GM18909 (cell line): ENCODE measurements around the gene IGF2BP3.
"Not testable (repeated sequence)": the region's sequence is repeated elsewhere in the genome, so short reads cannot be mapped to it uniquely, and the experiment has no call there.

Experiments
- ATAC-seq: cut with Tn5 transposase; IDR thresholded peaks from one replicate; pipeline ENCODE4 v1.9.1; 2021; ENCODE audit warnings: mild to moderate bottlenecking; ENCODE audit not compliant: unreplicated experiment, poor library complexity

Gene IGF2BP3

DNA sequence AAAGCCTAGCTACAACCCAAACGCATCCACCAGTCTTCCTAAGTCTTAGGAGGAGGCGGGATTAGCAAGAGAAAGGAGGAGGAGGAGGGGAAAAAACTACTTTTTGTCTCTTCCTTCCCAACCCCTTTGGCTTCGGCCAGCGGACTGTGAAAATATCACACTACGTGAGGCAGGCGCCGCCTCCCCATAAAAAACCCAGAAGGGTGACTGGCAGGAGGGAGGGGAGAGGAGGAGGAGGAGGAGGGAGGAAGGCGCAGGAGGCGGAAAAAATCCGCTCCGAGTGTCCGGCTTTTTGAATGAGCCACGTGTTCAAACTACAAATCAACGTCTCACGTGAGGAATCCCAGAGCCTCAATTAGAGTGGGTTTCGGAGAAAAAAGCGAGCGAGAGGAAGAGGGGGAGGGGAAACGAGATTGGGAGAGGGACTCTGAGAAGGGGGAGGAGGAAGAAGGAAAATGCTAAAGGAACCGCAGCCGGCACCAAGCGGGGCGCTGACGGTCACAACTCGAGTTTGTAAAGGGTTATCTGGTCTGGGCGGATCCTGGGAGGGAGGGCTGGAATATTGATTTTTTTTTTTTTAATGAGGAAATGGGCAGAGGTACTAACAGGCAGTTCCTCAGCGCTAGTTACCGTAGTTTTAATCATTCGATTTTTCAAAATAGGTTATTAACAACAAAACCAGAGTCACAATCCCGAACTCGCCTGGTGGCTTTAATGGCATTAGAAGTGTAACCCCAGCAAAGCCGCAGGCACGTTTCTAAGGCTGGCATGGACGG lies at the start of gene IGF2BP3:
TSS of gene IGF2BP3 (minus strand) at position 162 of the 776 bp plus-strand sequence. CDS start 381 bp downstream, outside the sequence.
- peak; percentile 17 for ATAC-seq

DNA sequence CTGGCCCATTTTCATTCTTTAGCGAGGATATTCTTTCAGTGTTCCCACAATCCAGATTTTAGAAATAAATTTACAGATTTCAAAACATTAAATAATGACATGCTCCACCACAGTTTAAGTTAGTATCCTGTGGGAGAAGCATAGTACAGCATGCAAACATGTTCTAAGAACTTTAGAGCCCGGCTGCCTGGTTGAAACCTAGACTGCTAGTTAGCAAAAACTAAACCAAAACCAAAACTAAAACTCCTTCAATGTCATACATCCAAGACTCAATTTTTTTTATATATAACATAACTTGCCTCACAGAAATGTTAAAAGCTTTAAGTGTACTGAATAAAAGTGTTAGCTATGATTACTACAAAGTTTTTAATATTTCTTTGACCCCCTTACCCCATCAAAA lies 44.5 kb upstream of the IGF2BP3 start:
- ATAC-seq = no peak

DNA sequence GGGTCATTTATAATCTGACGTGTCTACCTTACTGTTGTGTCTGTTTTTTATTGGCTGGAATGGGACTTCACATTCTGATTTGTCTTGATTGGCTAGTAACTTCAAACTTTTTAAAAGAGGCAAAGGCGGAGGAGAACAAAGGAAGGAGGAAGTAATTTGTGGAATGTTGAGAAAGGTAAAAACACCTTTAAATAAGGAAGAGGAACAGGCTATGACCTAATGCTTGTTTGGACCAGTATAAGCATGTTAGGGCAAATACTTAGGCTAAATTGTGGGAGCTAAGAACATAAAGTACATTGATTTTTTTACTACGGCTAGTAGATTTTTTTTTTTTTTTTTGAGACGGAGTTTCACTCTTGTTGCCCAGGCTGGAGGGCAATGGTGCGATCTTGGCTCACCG lies 43.5 kb upstream of the IGF2BP3 start:
- ATAC-seq = not testable (repeated sequence)

DNA sequence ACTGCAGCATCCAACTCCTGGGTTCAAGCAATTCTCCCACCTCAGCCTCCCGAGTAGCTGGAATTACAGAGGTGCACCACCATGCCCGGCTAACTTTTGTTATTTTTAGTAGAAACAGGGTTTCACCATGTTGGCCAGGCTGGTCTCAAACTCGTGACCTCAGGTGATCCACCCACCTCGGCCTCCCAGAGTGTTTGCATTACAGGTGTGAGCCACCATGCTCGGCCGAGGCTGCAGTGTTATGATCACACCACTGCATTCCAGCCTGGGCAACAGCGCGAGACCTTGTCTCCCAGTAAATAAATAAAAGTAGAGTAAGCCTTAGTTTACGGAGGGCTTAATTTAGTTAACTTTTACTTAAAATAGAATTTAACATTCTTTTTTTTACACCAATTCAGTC lies 23.7 kb upstream of the IGF2BP3 start:
- no peak for ATAC-seq

DNA sequence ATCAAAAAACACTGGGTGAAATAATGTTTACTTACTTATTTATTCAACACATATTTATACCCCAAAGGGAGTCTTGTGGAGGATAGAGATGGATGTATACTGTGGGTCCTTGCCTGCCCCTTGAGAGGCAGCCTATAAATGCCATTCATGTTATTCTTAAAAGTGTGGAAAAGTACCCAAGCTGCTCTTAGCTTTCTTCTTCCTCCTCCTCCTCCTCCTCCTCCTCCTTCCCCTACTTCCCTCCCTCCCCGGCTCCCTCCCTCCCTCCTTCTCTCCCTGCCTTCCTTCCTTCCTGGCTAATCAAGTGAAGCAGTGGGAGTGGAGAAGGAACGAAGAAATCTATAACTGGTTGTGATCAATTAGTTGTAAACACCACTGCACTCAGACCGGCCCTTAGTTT lies 21.2 kb upstream of the IGF2BP3 start:
- ATAC-seq = no peak

DNA sequence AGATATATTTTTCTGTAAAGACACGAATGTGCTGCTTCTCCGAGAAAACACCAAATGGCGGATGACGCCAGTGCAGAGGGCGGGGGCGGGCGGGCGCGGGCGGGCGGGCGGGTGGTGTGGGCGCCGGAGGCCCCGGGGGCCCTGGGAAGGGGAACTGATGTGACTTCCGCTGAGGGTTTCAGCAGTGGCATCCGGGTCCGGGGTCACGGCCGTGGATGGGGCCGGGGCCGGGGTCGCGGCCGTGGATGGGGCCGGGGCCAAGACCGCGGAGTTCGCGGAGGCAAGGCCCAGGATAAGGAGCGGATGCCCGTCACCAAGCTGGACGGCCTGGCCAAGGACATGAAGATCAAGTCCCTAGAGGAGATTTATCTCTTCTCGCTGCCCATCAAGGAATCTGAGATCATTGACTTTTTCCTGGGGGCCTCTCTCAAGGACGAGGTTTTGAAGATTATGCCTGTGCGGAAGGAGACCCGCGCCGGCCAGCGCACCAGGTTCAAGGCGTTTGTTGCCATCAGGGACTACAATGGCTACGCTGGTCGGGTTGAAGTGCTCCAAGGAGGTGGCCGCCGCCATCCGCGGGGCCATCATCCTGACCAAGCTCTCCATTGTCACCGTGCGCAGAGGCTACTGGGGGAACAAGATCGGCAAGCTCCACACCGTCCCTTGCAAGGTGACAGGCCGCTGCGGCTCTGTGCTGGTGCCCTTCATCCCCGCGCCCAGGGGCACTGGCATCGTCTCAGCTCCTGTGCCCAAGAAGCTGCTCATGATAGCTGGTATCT lies 20.3 kb upstream of the IGF2BP3 start:
- ATAC-seq = peak; percentile 75

DNA sequence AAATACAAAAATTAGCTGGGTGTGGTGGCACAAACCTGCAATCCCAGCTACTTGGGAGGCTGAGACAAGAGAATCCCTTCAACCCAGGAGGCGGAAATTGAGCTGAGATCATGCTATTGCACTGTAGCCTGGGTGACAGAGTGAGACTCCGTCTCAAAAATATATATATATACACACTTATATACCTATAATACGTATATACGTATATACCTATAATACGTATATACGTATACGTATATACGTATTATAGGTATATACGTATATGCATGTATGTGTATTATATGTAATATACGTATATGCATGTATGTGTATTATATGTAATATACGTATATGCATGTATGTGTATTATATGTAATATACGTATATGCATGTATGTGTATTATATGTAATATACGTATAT lies 18.4 kb upstream of the IGF2BP3 start:
- not testable (repeated sequence) for ATAC-seq

DNA sequence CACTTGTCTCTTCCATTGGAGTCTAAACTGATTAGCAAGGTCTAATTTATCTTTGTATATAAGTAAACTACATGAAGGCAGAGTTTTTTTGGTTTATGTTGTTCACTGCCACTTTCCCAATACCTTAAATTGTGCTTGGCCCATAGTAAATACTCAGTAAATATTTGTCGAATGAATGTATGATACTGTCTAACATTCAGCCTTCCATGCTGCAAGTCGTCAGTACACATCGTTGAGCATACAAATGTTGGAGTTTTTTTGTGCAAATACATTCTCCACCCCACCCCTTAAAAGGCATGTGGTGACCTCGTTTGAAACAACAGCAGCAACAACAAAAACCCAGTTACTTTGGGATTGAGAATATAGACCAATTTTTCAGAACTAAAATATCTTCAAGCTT lies 17.4 kb upstream of the IGF2BP3 start:
- no peak for ATAC-seq

DNA sequence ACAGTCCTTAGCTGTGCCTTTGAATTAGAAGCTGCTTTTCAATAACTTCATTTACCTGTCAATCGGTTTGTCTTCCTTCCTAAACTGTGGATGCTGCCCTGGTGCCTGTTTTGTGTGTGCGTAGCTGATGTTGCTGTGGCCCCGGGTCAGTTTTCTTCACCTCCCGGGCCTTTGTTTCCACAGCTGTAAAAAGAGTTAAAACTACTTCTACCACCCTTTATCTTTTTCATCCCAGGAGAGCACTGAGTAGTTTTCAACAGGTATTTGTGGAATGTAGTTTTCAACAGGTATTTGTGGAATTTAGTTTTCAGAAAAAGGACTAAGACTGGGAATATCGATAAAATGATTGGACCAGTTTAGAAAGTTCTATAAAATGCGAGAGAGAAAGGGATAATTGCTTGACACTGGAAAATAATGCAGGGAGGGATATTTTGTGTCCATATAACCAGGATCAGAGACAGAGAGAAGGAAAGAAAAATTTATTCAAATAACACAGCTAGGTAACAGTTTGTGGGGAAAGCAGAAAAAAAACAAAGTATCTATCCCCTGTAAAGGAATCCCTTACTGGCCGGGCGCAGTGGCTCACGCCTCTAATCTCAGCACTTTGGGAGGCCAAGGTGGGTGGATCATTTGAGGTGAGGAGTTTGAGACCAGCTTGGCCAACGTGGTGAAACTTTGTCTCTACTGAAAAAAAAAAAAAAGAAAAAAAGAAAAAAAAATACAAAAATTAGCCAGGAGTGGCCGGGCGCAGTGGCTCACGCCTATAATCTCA lies 15.9 kb upstream of the IGF2BP3 start:
- no peak for ATAC-seq

DNA sequence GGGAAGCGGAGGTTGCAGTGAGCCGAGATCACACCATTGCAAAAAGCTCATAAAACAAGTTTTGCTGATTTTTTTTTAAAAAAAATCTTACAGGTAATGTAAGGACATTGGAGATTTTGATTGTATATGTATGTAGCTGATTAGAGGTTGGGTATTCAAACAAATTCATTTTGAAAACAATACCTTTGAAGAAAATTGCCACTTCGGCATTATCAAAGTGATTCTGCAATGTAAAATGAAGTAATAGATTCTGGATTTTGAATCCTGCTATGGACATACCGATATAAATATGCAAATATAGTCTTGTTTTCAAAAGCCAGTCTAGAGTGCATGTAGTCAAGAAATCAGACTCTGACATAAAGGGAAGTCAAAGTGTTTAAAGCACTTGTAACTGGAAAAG lies 12.4 kb upstream of the IGF2BP3 start:
- ATAC-seq = no peak

DNA sequence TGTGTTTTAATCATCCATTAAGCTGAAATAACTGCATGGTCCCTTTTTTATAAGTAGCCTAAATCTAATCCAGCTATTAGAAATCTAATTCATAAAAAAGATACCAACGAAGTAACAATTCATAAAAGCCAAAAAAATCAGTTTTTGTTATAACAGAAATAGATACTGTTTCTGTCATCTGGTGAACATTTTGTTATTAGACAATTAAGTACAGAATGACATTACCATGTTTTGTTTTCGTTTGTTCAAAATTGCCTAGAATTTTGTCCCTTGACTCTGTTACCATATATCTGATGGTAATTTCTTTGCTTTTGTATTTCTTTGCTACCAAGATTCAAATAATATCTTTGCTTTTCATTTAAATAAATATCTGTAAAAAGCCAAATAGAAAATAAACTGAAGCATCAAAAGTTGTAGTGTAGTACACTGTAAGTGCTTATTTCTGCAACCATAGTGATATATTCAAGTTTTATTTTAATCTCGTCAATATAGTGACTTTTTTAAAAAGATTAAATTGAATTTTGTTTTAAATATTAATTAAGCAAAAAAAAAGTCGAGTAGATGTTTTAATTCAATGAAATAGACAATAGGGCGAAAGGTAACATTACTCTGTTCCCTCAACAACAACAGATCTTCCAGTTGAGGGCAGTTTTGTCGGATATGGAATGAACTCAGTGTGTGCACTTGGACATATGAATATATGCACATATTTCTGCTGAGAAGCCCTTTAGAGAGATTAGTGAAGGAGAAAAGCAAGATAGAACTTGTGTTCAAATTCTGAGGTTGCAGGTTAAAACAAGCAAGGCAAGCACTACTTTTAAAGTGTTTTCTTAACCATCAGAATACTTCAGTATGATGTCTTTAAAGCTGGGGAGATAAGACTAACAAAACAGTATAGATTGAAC lies 7.9 kb upstream of the IGF2BP3 start:
- no peak for ATAC-seq

DNA sequence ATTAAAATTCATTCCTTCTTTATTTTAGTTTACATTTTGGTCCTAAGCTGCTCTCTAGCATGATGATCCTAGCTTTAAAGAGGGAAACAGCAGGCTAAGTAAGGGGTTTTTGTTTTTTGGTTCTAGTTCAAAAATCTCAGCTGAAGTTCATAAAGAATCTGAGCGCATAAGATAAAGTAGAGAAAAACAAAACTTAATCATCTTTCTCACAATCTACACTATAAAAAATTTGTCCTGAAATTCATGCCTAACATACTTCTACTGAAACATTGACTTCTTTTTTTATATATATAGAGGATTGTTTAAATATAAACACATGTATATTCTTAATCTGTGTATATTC lies 6.8 kb upstream of the IGF2BP3 start:
- no peak for ATAC-seq

DNA sequence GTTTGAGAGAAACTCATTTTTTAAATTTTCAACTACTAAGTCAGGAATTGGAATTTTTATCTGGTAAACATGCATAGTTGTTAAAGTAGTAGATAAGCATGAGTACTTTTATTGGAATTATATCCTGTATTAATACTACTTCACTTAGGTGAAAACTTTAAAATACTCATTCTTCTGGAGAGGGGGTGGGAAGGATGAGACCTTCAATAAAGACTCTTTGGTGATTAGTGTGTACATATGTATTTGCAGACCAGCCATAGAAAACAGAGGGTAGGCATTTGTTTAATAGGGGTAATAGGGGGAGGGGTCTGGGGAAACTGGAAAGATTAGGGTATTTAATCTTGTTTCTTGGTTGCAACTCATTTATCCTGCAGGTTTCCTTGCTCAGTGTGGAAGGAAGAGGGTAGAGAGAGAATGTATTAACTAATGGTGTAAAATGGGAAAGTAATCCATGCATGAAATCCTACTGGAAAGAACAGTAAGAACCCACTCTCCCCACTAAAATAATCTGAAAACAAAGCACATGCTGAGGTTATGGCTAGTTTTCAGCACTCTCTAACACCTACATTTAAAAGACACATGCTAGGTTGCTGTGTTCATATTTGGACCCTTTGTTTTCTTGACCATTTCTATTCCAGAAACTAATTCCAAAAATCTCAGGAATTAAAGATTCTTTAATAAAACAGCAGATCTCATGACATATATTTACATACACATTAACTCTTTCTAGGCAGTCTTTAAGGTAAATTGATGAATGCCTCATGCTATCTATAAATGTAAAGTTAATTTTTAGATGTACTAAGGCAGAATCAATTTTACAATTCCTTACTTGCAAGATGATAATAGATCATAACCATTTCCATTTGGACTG lies 6.2 kb upstream of the IGF2BP3 start:
- ATAC-seq = no peak

DNA sequence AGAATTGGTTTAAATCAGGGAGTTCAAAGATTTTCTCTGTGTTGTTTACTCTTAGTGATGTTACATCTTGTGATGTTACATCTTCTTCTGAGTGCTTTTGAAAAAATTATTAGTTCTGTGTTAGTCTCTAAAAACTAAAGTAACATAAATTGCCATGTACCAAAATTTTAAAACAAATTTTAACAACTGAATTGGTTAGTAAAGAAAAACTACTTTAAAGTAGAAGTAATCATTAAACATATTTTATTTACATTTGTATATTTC lies 5.2 kb upstream of the IGF2BP3 start:
- ATAC-seq = no peak

DNA sequence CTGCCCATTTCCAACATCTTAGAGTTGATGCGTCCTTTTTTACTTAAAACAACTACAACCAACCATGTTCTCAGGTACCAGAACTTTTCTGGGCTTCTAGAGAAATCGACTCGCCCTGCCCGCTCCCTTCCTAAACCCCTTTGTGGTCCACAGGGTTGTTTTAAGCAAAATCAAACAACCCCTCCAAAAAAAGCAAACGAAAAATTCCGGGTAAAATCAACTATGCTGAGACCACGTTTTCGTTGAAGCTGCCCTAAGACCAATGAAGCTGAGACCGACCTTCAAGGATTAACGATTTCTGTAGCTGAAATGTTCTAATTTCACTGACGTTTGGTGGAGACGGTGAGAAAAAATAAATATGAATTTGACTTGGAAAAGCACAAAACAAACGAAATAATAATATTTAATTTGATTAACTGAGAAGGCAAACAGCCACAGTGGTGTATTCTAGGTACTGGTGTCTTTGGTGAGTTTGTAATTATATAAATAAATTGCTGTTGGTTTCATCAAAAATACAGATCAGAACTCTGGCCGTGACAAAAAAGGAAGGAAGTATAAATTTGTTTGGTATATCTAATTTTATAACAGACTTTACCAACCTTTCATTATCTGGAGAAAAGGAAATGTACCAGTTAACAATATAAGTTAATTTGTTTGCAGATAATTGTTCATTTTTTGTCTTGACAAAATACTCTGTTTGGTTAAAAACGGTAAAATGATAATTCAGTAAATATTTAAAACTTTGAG lies 4.7 kb upstream of the IGF2BP3 start:
- no peak for ATAC-seq

DNA sequence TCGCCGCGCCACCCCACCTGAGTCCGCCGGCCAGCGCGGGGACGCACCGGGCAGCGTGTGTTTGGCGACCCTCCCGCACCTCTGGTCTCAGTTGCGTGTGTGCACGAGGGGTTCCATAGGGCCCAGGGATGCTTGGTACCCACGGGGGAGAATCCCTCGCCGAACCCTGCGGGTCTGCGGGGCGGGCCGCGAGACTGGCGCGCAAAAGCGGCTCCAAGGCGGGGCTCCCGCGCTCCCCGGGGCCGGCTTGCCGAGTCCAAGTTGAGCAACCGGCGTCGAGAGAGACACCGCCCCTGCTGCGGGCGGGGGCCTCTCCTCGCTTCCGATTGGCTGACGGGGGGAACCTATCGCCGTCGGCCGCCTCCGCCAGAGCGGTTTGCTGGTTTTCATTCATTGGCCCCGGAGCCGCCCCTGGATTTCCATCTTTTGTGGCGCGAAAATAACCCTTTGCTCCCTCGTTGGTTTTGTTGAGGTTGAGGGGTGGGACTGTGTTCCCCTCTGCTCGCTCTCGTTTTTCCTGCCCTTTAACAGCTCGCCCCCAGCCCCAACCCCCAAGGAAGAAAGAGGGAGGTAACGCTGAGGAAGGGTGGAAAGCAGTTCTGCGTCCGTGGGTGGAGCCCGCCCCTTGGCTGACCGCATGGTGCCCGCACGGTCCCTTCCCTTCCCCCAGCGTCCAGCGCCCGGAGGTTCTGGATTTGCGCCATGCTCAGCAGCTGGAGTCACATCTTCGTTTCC lies 4.0 kb upstream of the IGF2BP3 start:
- ATAC-seq = peak; percentile 74

DNA sequence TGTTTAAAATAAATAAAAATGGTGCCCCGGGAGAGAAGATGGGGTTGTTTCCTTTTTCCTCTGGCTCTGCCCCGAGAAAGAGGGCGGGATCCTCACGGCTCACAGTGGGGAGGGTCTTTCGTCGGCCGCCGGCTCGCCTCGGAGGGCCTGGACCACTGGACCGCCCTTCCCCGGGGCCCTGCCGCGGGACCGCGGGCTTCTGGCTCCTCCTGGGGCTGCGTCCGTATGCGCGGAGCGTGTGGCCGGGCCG lies 3.5 kb upstream of the IGF2BP3 start:
- no peak for ATAC-seq
